Subcutaneous adipose tissue (tissue), 4 donors: ENCODE data around the gene RAB44. TPM values are rescaled to one million over a fixed set of nuclear protein-coding genes. Genes with fewer than 3 reads are reported as not detected.

Source experiments
- total RNA-seq, 4 donors: library from RNA; depleted of rRNA; stranded (reverse); fragments of >200 nt; gene quantifications; one replicate each; pipeline ENCODE4 v1.1.0, GENCODE V29; 2016
- TF ChIP-seq, protein P1 (sequence below): fragments of 450-650 bp; IDR thresholded peaks from one replicate; pipeline ENCODE4 v1.5.1; 2016; ENCODE audit warnings: low read depth, mild to moderate bottlenecking, control low read depth, antibody characterized with exemption, moderate library complexity

RAB44 gene
- total RNA-seq, 4 donors from 2014 or later = 0.51 to 1.3 (median 0.82) TPM; not detected in 1

DNA sequence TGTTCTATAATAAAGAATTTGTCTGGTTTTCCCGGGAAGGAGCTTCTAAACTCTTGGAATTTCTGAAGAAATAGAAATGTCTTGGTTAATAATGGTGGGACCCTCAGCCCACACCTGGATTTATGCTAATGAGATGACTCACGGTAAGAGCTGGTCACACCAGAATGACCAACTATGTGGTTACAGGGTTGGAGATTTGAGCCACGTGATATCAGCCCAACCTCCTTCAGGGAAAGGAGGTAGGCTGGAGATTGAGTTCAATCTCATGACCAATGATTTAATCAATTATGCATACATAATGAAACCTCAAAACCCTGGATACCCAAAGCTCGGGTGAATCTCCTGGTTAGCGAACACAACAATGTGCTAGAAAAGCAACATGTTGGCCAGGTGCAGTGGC, 41.2 kb upstream of the RAB44 start:
- TF ChIP-seq, protein P1, sequence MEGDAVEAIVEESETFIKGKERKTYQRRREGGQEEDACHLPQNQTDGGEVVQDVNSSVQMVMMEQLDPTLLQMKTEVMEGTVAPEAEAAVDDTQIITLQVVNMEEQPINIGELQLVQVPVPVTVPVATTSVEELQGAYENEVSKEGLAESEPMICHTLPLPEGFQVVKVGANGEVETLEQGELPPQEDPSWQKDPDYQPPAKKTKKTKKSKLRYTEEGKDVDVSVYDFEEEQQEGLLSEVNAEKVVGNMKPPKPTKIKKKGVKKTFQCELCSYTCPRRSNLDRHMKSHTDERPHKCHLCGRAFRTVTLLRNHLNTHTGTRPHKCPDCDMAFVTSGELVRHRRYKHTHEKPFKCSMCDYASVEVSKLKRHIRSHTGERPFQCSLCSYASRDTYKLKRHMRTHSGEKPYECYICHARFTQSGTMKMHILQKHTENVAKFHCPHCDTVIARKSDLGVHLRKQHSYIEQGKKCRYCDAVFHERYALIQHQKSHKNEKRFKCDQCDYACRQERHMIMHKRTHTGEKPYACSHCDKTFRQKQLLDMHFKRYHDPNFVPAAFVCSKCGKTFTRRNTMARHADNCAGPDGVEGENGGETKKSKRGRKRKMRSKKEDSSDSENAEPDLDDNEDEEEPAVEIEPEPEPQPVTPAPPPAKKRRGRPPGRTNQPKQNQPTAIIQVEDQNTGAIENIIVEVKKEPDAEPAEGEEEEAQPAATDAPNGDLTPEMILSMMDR = no peak

DNA sequence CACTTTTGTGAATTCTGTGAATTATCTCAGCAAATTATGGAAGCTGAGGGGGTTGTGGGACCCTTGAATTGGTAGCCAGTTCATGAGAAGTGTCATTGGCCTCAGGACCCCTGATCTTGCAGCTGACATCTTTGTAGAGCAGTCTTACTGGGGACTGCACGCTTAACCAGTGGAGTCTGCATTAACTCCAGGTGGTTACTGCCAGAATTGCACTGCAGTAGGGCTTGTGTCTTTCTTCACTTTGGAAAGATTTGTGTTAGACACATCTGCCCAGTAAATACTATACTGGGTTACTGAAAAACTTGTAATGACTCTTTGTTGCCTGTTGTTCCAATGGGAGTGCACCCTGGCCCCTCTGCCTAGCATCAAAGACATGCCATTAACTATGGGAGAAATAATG, 40.4 kb upstream of the RAB44 start:
- TF ChIP-seq, protein P1 = no peak

DNA sequence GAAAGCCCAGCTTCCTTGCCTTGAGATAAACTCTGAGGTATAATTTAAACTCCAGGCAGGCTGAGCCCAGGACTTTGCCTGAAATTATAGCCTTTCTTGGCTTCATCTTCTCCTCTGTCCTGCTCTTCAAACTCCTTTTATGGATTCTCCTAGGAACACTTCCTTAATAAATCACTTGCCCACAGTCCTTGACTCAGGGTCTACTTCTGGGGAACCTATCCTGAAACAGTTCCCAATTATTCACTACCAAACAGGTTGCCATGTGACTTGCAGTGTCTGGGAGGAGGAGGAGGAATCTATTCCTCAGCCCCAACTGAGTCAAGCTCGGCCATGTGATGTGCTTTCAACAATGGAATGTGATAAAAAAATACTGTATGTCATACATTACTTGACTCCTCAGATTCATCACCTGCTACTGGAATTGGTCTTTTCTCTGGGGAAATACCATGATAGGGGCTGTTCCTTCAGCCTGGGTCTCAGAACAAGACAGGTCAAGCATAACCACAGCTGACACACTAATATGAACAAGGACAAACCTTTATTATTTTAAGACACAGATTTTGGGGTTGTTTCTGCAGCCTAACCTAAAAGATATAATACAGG, 39.6 kb upstream of the RAB44 start:
- TF ChIP-seq, protein P1 = no peak

DNA sequence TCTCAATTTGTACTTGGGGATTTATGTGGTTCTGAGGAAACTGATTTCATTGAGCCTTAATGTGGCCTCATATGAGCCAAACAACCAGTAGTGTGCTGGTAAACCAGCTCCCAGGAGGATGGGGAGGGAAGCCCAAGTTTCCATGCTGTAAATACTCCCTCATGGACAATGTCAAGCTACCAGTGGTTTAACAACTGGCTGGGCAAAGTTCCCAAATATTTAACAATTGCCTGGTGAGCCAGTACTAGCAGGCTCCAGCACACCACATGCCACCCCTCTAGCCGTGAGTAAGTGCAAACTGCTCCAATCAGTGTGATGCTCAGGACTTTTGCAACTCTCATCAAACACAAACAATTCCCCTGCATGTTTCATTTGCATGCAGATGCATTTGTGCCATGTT, 38.4 kb upstream of the RAB44 start:
- TF ChIP-seq, protein P1 = no peak

DNA sequence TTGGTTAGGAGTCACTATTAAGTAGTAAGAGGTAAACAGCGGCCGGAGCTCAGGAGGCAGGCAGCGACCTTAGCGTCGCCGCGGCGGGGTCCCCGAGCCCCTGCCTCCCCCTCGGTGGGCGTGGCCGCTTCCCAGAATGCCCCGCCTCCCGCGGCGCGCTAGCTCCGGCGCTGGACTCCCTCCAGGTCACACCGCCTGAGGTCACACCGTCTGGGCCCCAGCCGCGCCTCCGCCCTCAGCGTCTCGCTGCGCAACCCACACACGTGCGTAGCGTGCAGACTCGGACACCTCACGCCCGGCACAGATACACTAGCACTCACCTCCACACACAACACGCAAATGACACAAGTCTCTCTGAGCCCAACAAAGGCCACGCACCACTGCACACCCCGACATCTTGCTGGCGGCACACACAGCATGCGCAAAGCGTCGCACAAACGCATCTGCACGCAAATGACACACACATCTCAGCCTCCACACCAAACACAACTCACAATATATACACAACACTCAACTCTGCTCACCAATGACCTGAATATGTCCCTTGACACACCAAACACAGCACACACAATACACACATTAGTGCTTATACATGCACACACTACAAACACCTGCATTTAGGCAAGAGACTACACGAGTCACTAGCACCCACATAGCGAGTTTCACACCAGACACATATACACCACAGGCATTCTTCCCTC, 36.7 kb upstream of the RAB44 start:
- TF ChIP-seq, protein P1 = no peak

DNA sequence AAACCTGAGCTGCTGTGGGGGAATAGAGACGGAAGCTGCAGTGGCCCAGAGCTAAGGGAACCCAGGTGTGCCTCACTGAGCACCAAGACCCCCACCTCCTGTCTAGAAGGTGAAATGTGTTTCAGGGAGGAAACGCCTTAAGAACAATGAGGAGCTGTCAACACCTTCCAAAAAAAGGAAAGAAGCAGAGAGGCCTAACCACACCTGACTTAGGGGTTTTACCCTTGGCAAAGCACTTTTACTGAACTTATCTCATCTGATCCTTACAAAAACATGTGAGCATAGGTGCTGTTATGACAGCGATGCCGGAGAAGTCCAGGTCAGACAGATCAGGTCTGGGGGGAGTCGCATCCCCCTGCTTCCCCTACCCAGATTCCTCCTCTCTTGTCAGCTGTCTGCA, 35.2 kb upstream of the RAB44 start:
- TF ChIP-seq, protein P1 = no peak

DNA sequence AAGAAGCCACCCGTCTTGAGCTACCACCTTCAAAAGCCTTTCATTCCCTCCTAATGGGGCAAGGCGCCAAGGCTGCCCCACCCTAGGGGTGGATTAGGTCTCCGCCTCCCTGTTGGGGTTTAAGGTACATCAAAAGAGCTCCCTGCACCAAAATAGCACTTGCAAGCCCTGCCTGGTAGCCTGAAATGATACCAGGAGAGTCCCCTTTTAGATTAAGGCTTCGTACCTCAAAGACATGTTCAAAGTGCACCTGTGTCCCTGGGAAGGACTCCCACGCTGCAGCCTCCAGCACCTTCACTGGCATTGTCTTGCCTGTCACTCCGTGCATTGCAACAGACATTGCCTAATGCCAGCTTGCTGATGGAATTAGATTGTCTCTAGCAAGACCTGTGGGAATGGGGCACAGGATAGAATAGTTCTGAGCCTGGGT, 34.8 kb upstream of the RAB44 start:
- TF ChIP-seq, protein P1 = no peak
